NAMALWA (cell line): ENCODE results near the gene NRARP.
"Not testable (repeated sequence)": the region's sequence is repeated elsewhere in the genome, so short reads cannot be mapped to it uniquely, and the experiment has no call there.

Experiments
- DNase-seq: peaks from one replicate; pipeline ENCODE4 v3.0.0-alpha.2; 2015; ENCODE audit warnings: low spot score

Gene NRARP, protein sequence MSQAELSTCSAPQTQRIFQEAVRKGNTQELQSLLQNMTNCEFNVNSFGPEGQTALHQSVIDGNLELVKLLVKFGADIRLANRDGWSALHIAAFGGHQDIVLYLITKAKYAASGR

DNA sequence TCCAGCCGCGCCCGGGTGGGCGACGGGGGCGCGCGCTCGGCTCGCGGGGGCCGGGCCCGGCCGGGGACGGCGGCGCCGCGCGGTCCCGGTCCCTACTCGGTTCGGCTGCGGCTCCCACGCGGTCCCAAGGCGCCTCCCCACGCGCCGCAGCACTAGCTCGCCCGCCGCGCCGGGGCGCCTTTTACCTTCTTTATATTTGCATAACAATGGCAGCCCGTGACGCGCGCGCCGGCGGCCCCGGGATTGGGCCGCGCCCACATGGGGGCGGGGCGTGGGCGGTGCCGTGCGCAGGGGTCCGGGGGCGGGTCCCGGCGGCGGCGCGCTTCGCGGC is at the start of gene NRARP:
TSS of gene NRARP (minus strand) at position 154 of the 331 bp plus-strand sequence. CDS start 343 bp downstream, outside the sequence.
- DNase-seq: peak; percentile 86

DNA sequence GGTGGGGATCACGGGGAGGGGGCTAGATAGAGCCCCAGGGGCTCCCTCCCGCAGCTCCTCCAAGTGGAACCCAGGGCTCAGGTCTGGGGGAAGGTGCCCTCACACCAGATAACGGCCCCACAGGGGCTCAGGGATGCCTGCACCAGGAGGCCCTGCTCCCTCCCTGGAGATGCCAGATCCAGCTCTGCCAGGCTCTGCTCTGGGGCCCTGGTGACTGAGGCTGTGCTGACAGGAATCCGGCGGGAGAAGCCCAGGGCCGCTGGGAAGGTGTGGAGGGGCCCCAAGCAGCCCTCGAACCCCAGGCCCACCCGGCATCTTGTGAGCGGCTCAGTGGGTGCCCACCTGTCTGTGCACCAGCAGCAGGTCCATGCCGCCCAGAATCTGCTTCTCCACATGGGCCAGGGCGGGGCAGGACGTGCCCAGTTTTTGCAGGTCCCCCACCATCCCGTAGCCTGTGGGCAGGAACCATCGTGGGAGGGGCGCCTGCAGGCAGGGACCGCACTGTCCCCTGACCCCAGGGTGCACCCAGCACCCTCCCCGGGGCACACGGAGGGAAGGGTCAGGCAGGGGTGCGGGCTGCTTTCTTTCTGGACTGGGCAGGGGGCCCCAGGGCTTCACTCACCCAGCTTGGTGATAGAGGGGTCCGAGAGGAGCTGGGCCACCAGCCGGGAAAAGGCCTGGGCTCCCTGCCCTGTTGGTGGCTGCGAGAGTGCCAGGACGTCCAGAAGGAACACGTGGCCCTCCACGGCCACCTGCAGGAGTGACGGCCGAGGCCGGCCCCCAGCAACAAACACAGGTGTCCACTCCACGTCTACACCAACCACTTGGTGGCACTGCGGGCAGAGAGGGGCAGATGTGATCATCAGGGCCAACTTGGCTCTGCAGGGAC is 48.9 kb upstream of the NRARP start:
- DNase-seq: no peak

DNA sequence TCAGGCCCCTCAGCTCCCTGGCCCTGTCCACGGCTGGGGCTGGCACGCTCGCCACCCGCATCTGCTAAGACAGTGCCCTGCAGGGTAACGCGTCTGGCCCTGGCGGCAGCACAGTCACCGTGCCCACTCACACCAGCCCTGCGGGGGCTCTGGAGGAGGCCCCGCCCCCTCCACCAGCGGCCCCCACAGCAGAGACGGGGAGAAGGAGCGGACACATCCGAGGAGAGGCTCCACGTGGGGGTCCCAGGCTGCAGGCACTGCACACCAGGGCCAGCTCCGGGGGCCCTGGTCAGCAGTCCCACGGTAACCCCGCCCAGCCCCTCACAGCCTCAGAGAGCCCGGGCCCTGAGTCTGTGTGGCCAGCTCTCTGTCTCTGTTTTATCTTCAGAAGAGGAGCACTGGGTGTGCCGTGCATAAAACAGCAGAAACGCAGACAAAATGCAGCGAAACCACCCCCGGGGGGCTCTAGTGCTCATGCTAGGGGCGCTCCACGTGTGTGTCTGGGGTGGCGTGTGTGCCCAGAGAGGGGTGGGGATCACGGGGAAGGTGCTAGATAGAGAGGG is 47.5 kb upstream of the NRARP start:
- DNase-seq: no peak

DNA sequence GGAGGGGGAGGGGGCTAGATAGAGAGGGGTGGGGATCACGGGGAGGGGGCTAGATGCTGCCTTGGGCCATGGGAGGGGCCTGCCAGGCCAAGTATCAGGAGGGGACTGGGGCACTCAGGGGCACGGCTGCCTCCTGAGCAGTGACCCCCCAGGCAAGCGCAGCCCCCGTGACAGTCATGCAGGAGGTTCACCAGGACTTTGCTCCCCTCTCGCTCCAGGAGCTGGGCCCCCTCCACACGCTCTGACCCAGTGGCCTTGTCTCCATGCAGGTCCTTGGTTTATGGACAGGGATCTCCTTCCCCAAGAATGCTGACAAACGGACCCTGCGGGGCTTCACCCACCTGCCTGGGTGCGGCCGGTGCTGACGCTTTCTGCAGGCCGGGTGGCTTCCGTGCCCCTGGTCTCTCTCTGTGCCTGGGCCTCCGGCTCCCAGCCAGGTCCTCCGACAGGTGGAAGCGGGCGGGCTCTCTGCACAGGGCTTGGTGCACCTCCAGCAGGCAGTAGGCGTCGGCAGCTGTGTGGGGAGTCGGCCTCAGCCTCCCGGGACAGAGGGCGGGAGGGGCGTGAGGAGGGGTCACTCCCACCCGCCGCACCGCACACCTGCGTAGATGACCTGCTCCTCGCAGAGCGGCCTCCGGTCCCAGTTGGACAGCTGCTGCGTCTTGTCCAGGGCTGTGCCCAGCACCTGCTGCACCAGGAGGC is 46.8 kb upstream of the NRARP start:
- DNase-seq: no peak

DNA sequence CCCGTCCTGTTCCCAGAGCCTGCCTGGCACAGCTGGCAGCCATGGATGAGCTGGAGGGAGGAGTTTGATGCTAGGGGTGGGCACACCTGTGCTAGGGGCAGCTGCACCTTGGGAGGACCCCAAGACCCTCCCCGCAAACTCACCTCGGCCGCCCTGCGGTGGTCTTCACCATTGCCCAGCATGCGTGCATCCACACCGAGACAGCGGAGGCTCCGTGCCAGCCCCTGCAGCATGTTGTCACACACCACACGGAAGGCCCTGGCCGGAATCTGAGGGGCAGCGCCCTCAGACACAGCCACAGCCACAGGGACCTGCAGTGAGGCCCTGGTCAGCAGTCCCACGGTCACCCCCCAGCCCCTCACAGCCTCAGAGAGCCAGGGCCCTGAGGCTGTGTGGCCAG is 45.9 kb upstream of the NRARP start:
- no peak for DNase-seq

DNA sequence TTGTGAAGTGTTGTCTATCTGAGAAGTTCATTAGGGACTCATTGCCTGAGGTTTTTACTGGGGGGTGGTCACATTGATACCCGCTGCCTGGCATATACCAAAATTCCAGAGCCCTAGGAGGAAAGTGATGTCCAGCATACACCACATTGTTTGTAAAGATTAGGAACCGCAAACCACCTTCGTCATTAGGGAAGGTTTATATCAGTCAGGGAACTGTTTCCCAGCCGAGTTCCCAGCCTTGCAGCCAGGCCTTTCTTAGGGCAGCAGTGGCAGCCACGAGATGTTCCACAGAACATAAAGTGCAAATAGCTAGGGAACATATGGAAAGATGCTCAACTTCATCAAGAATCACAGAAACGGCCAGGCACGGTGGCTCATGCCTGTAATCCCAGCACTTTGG is 40.4 kb upstream of the NRARP start:
- no peak for DNase-seq

DNA sequence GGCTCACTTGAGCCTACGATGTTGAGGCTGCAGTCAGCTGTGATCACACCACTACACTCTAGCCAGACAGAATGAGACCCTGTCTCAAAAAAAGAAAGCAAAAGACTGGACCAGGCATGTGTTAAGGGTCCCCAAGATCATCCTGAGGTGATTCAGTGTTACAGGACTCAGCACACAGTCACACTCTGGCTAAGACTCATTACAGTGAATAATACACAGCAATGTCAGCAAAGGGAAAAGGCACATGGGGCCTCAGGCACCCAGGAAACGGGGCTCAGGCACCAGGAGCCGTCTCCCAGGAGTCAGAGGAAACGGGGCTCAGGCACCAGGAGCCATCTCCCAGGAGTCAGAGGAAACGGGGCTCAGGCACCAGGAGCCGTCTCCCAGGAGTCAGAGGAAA is 39.2 kb upstream of the NRARP start:
- DNase-seq: no peak

DNA sequence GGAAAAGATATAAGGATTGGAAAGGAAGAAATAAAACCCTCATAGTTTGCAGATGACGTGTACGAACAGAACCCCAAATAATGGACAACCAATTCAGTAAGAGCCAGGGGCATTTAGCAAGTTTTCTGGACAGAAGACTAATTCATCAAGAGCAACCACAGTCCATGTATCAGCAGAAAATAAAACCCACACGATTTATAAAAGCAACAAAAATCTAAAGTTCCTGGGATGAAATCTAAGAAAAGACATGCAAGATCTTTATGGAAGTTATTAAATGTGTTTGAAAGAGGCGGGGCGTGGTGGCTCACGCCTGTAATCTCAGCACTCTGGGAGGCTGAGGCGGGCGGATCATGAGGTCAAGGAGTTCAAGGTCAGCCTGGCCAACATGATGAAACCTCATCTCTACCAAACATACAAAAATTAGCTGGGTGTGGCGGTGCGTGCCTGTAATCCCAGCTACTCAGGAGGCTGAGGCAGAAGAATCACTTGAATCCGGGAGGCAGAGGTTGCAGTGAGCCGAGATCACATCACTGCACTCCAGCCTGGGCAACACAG is 37.9 kb upstream of the NRARP start:
- DNase-seq: not testable (repeated sequence)

DNA sequence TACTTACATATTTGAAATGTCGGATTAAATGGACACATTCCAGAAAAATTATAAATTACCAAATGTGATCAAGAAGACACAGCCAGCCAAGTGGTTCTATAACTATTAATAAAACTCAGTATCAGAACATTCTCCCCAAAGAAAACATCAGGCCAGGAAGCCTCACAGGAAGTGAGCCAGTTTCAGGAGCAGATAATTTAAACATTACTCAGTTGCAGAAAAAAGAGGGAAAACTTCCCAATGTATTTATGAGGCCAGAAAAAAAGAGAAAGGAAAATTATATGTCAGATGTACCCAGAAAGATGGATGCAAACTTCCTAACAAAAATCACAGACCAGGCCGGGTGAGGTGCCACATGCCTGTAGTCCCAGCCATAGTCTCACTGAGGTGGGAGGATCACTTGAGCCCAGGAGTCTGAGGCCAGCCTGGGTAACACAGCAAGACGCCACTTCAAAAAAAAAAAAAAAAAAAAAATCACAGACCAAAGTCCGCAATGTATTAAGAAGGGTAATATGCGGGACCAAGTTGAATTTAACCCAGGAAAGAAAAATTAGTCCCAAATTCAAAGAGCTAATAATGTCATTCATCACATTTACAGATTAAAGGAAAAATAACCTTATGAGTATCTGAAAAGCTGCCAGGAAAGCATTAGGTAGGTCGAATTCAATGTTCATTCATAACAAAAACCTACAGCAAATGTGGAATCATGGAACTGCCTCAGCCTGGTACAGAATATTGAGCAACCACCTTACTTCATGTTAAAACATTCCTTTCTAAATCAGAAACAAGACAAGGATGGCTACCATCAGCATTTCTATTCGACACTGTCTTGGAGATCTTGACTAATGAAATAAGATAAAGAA is 37.2 kb upstream of the NRARP start:
- DNase-seq: no peak

DNA sequence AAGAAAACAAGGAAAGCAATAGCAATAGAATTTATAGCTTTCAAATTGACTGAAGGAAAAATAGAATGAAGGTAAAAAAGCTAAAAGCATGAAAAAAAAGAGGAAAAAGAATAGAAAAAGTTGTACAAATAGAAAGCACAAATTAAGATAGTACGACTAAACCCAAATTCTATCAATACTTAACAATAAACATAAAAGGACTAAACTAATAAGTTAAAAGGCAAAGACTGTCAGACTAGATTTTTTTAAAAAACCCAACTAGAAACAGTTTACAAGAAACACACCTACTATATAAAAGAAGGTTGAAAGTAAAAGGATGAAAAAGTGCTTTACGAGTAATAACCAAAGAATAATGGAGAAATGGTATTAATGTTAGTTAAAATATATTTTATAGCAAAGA is 34.7 kb upstream of the NRARP start:
- no peak for DNase-seq

DNA sequence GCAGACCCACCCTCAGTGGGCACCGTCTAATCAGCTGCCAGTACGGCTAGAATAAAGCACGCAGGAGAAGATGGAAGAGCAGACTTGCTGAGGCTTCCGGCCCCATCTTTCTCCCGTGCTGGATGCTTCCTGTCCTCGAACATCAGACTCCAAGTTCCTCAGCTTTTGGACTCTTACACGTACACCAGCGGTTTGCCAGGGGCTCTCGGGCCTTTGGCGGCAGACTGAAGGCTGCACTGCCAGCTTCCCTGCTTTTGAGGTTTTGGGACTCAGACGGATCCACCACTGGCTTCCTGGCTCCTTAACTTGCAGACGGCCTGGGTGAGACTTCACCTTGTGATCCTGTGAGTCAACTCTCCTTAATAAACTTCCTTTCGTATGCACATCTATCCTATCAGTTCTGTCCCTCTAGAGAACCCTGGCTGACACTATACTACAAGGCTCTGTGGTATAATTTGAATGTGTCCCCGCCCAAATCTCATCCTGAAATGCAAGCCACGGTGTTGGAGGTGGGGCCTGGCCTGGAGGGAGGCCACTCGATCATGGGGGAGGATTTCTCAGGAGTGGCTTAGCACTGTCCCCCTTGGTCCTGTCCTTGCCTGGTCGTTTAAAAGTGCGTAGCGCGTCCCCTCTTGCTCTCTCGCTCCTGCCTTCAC is 31.1 kb upstream of the NRARP start:
- no peak for DNase-seq

DNA sequence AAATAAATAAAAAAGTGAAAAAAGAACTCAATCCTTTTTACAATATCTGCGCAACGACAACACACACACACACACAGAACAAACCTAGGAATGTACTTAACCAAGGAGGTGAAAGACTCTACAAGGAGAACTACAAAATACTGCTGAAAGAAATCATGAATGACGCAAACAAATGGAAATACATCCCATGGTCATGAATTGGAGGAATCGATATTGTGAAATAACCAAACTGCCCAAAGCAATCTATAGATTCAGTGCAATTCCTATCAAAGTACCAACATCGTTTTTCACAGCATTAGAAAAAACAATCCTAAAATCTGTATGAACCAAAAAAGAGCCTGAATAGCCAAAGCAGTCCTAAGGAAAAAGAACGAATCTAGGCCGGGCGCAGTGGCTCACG is 29.9 kb upstream of the NRARP start:
- no peak for DNase-seq

DNA sequence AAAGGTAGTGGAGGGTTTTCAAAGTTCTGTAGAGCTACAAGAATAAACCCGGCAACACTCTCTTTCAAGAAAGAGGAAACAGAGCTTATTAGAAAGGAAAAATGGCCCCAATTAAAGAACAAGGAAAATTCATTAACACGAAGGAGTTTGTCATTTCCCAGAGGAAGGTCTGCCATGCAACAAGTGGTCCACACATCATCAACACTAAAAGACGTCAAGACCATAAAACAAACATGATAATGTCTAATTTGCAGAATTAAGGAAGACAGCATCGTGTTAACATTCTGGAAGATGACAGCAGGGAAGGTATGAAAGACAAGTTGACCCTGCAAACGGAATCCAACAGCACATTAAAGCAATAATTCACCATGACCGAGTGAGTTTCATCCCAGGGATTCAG is 28.6 kb upstream of the NRARP start:
- DNase-seq: no peak

DNA sequence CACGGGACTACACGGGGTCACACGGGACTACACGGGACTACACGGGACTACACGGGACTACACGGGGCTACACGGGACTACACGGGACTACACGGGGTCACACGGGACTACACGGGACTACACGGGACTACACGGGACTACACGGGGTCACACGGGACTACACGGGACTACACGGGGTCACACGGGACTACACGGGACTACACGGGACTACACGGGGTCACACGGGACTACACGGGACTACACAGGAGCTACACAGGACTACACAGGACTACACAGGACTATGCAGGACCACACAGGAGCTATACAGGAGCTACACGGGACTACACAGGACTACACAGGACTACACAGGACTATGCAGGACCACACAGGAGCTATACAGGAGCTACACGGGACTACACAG is 27.5 kb upstream of the NRARP start:
- not testable (repeated sequence) for DNase-seq

DNA sequence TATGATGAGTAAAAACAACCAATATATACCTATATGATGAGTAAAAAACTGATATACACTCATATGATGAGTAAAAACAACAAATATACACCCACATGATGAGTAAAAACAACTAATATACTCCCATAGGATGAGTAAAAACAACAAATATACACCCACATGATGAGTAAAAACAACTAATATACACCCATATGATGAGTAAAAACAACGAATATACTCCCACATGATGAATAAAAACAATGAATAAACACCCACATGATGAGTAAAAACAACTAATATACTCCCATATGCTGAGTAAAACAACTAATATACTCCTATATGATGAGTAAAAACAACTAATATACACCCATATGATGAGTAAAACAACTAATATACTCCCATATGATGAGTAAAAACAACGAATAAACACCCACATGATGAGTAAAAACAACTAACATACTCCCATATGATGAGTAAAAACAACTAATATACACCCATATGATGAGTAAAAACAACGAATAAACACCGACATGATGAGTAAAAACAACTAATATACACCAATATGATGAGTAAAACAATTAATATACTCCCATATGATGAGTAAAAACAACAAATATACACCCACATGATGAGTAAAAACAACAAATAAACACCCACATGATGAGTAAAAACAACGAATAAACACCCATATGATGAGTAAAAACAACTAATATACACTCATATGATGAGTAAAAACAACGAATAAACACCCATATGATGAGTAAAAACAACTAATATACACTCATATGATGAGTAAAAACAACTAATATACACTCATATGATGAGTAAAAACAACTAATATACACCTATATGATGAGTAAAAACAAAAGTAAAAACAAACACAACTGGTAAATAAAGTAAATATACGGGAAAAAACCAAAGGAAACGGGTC is 25.8 kb upstream of the NRARP start:
- not testable (repeated sequence) for DNase-seq

DNA sequence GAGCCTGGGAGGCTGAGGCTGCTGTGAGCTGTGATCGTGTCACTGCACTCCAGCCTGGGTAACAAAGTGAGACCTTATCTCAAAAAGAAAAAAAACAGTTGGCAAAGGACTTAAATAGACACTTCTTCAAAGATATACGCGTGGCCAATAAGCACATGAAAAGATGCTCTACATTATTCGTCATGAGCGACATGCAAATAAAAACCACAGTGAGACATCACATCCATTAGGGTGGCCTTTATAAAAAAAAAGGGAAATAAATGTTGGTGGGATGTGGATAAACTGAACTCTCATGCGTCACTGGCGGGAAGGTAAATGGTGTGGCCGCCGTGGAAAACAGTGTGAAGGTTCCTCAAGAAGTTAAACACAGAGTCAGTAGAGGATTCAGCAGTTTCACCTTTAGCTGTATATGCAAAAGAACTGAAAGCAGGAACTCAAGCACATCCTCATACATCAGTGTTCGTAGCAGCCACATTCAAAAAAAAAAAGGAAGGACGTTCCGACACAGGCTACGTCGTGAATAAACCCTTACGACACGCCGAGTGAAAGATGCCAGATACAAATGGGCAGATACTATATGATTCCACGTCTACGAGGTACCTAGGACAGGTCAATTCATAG is 24.5 kb upstream of the NRARP start:
- peak; percentile 66 for DNase-seq

DNA sequence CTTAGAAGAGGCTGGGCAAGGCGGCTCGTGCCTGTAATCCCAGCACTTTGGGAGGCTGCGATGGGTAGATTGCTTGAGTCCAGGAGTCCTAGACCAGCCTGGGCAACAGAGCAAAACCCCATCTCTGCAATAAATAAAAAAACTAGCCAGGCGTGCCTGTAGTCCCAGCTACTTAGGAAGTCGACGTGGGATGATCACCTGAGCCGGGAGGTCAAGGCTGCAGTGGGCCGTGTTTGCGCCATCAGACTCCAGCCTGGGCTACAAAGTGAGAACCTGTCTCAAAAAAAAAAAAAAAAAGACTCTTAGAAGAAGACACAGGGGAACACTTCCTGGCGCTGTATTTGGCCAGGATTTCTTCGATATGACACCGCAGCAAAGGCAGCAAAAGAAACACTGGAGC is 23.7 kb upstream of the NRARP start:
- DNase-seq: no peak

DNA sequence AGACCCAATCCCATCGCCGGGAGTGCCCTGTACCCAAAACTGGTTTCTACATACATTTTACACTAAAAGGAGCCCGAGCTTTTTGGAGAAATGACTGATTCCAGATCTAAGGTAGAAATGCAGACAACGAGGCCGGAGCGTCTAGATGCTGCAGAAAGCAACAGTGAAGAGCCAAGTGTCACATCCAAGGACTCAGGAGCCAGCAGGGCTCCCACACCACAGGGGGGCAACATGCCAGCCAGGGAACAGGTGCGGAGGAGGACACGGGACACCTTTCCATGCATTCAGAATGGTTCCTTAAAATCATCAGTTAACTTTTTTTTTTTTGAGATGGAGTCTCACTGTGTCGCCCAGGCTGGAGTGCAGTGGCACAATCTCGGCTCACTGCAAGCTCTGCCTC is 23.1 kb upstream of the NRARP start:
- DNase-seq: no peak

DNA sequence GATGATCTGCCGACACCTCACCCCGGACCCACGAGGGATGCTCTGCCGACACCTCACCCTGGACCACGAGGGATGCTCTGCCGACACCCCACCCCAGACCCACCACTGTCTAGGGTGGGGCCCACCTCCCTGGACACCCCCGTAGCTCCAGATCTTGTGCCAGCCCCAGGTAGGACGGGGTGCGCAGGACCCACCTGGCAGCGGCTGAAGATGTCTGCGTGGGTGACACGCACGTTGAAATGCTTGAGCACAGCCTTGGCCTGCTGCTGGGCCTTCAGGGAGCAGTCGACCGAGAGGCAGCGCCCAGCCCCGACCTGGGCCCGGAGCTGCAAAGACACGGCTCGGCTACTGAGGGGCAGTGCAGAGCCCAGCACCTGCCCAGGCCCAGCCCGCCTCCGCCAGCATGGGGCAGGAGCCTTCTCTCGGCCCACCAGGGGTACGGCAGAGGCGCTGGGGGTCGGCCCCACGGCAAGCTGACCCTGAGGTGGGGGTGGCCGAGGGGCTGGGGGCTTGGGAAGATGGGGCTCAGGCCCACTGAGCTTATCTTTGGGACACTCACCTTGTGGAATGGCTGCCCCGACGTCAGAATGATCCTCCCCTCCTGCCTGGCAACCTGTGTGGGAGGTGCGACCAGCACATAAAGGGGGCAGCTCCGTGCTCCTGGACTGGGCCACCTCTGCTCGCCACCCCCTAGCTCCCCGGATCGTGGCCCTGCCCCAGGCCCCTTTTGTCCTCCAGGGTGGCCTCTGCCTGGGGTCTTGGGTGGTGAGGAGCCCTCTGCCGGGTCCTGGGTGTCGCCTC is 21.7 kb upstream of the NRARP start:
- DNase-seq: no peak
